OCI-LY7 (cell line): ENCODE data around the gene COPS8. TPM values are rescaled to one million over a fixed set of nuclear protein-coding genes. Genes with fewer than 3 reads are reported as not detected.

Experiments
- BruUV-seq: library from RNA; stranded (reverse); fragments of 400-500 nt; replicated peaks from 2 replicates; lab custom pipeline; 2021; lab: Mats Ljungman, UMichigan
- CTCF ChIA-PET: fragments of 300-600 bp; sonication (Branson Sonifier 250); formaldehyde crosslinking; loops from one replicate; lab custom pipeline; 2022; ENCODE audit warnings: antibody characterized with exemption; ENCODE audit not compliant: unreplicated experiment; lab: Charles Lee
- POLR2A ChIA-PET: fragments of 300-600 bp; sonication (Branson Sonifier 250); formaldehyde crosslinking; loops from one replicate; lab custom pipeline; 2022; ENCODE audit warnings: antibody characterized with exemption; lab: Charles Lee
- DNase-seq: peaks from one replicate; pipeline ENCODE4 v3.0.0-alpha.2; 2015; ENCODE audit warnings: low spot score
- H2AFZ ChIP-seq: fragments of 200-600 bp; sonication (generic), shearing (Covaris generic); 2 replicates; pipeline ENCODE4 v1.6.1; 2014; ENCODE audit warnings: mild to moderate bottlenecking, antibody characterized with exemption, low read length, moderate library complexity
- H3K27ac ChIP-seq: fragments of 200-600 bp; sonication (generic); 2 replicates; pipeline ENCODE4 v1.5.1; 2014; ENCODE audit warnings: mixed run types, low read depth, mild to moderate bottlenecking, moderate library complexity, low read length, inconsistent platforms; ENCODE audit not compliant: poor library complexity, severe bottlenecking
- H3K36me3 ChIP-seq: fragments of 200-600 bp; sonication (generic); 2 replicates; pipeline ENCODE4 v1.6.1; 2014; ENCODE audit warnings: mild to moderate bottlenecking, antibody characterized with exemption, low read length, moderate library complexity, mixed read lengths; ENCODE audit not compliant: insufficient read depth
- H3K4me1 ChIP-seq: fragments of 200-600 bp; sonication (generic); 2 replicates; pipeline ENCODE4 v1.5.1; 2014; ENCODE audit warnings: mild to moderate bottlenecking, low read length; ENCODE audit not compliant: insufficient read depth, poor library complexity, severe bottlenecking
- H3K4me2 ChIP-seq: fragments of 200-600 bp; sonication (generic); 2 replicates; pipeline ENCODE4 v1.6.1; 2014; ENCODE audit warnings: mild to moderate bottlenecking, low read length
- H3K4me3 ChIP-seq: fragments of 200-600 bp; sonication (generic); 2 replicates; pipeline ENCODE4 v1.5.1; 2014; ENCODE audit warnings: mild to moderate bottlenecking, low read depth, low read length; ENCODE audit not compliant: poor library complexity, severe bottlenecking
- H3K79me2 ChIP-seq: fragments of 200-600 bp; sonication (generic); 2 replicates; pipeline ENCODE4 v1.6.1; 2016; ENCODE audit warnings: low read depth, mild to moderate bottlenecking, low read length, moderate library complexity, mixed read lengths; ENCODE audit not compliant: insufficient read depth
- H3K9me2 ChIP-seq: fragments of 200-600 bp; sonication (generic); 2 replicates; pipeline ENCODE4 v1.6.1; 2016; ENCODE audit warnings: mild to moderate bottlenecking, low read length, mixed read lengths; ENCODE audit not compliant: insufficient read depth
- H3K9me3 ChIP-seq: fragments of 200-600 bp; sonication (generic); 2 replicates; pipeline ENCODE4 v1.6.1; 2014; ENCODE audit warnings: mild to moderate bottlenecking, mixed run types, low read length, mixed read lengths
- H4K20me1 ChIP-seq: fragments of 200-600 bp; sonication (generic); 2 replicates; pipeline ENCODE4 v1.6.1; 2014; ENCODE audit warnings: mild to moderate bottlenecking, antibody characterized with exemption, low read length, moderate library complexity, mixed read lengths; ENCODE audit not compliant: insufficient read depth
- CTCF ChIP-seq: fragments of 200-600 bp; sonication (generic); conservative IDR thresholded peaks from 2 replicates; pipeline ENCODE4 v1.5.1; 2014; ENCODE audit warnings: mild to moderate bottlenecking, antibody characterized with exemption, low read length, moderate library complexity, mixed read lengths
- EZH2phosphoT487 ChIP-seq: fragments of 200-600 bp; sonication (generic); IDR thresholded peaks from 2 replicates; pipeline ENCODE4 v1.6.1; 2018; ENCODE audit warnings: low read depth, borderline replicate concordance, mild to moderate bottlenecking, mixed run types, antibody characterized with exemption, low read length, moderate library complexity, mixed read lengths
- intact Hi-C: fragments of 100-400 bp; cut with micrococcal nuclease; formaldehyde crosslinking; loops from one replicate; pipeline ENCODE4 v1.10.0; 2022; ENCODE audit not compliant: unreplicated experiment
- total RNA-seq, 2 experiments: library from RNA; depleted of rRNA in 1 of 2; stranded (reverse); fragments of >200 nt in 1 of 2; shearing (Covaris generic) in 1 of 2; gene quantifications; 2 replicates each; pipeline ENCODE4 v1.2.3, GENCODE V29; 2014 to 2022

The COPS8 gene
- total RNA-seq, 2 experiments from 2014 or later: 58.8 to 117 TPM

GRCh38 chr2:237101118-237101979, 15.7 kb downstream of the COPS8 start:
- ChIA-PET POLR2A (no interaction called here), CTCF (no interaction called here)
- Histone ChIP-seq H2AFZ (no peak overlapping the region), H3K9me2 (no peaks in the 10 kb centered on the region), H3K36me3 (peaks cover 60% of the 10 kb centered on the region), H3K4me3 (no peak overlapping the region), H3K79me2 (no peaks in the 10 kb centered on the region), H3K9me3 (no peaks in the 10 kb centered on the region), H4K20me1 (no peaks in the 10 kb centered on the region), H3K4me2 (no peak overlapping the region), H3K4me1 (no peaks in the 10 kb centered on the region), H3K27ac (no peak overlapping the region)
- intact Hi-C loops: no loop called here
- DNase-seq: no peak
- TF ChIP-seq EZH2phosphoT487 (no peak), CTCF (no peak)
- no TSS peak for BruUV-seq

- no peaks in the 10 kb centered on the region for H3K9me3 ChIP-seq
- ChIA-PET POLR2A (no interaction called here), CTCF (no interaction called here)
Measured at GRCh38 chr2:237102428-237102827, 16.7 kb downstream of the COPS8 start.

More at GRCh38 chr2:237102428-237102827, 16.7 kb downstream of the COPS8 start:
- H3K27ac ChIP-seq: no peak overlapping the region
- no peak overlapping the region for H3K4me3 ChIP-seq
- intact Hi-C loops: no loop called here
- H3K4me2 ChIP-seq: no peak overlapping the region
- no TSS peak for BruUV-seq
- H3K79me2 ChIP-seq: no peaks in the 10 kb centered on the region
- no peaks in the 10 kb centered on the region for H3K4me1 ChIP-seq
- H4K20me1 ChIP-seq: no peaks in the 10 kb centered on the region
- no peak for DNase-seq
- H3K36me3 ChIP-seq: peaks cover 49% of the 10 kb centered on the region
- H3K9me2 ChIP-seq: no peaks in the 10 kb centered on the region
- TF ChIP-seq CTCF (no peak), EZH2phosphoT487 (no peak)
- no peak overlapping the region for H2AFZ ChIP-seq
